Left colon (tissue), 2 donors: Measurements from ENCODE around the gene IQCM. TPM values are rescaled to one million over a fixed set of nuclear protein-coding genes. Genes with fewer than 3 reads are reported as not detected.
"Not testable (repeated sequence)": the region's sequence is repeated elsewhere in the genome, so short reads cannot be mapped to it uniquely, and the experiment has no call there.

ENCODE experiments used
- ATAC-seq: fragments of 200-7000 bp; cut with Tn5 transposase; one replicate; pipeline ENCODE4 v1.9.1; 2020; ENCODE audit warnings: mild to moderate bottlenecking, moderate library complexity
- DNase-seq, 2 donors: peaks; one replicate each; pipeline ENCODE4 v3.0.0-alpha.2; 2020
- intact Hi-C, 2 donors: fragments of 100-400 bp; cut with DNase I in 1 of 2; cut with micrococcal nuclease in 1 of 2; formaldehyde crosslinking; loops; one replicate each; pipeline versions ENCODE4 v1.11.2 to v1.14.0; 2022; cut with DNase I, micrococcal nuclease
- total RNA-seq, 2 donors: library from RNA; stranded (reverse); fragmentation: NEBNext Ultra II Directional; extraction: Animal tissue kit (Norgen Biotek cat#: 25700); gene quantifications; one replicate each; pipeline ENCODE4 v1.2.1, GENCODE V29; 2021
- donor health status: DM: no; HTN: no; CAD: no.
- donor health status: DM: yes; HTN: yes; CAD: no.

Gene IQCM
- total RNA-seq, 2 donors from 2014 or later: 7.2 to 7.6 TPM

DNA sequence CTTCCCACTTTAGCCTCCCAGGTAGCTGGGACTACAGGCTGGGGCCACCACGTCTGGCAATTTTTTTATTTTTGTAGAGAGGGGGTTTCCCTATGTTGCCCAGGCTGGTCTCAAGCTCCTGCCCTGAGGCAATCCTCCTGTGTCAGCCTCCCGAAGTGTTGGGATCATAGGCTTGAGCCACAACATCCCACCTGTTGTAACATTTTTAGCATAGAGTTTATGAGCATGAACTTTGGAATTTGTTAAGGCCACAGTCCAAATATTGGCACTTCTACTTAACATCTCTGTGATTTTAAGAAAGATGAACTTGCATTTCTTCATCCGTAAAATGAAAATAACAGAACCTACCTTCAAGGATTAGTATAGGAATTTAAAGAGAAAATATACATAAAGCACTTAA, 445.6 kb downstream of the IQCM start:
- intact Hi-C loops: loop anchor here in 1 of 2 donors (10.0 kb wide), 1 partner anchor 525 kb away; no protein-coding TSS in a partner anchor

GRCh38 chr4:149353241-149353640, 462.4 kb downstream of the IQCM start:
- DNase-seq (no peak), ATAC-seq (no peak)
- intact Hi-C loops: no loop called here

More for the DNA sequence above, 445.6 kb downstream of the IQCM start:
- DNase-seq (no peak), ATAC-seq (peak; percentile 82)

DNA sequence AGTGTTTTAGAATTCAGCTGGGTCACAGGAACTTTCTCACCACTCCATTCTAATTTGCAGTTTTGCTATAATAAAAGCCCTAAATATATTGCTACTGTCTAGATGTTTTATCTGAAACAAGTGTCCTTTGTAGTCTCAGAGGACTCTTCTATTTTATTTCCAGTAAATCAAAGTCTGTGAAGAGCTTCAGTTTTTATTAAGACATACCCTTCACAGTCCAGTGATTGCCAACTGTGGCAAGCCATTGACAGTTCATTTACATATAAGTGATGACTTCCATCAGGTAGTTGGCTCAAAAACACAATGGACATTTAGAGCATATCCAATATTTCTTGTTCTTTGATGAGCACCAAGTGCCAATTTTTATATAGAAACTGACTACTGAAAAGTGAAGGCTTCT, 466.1 kb downstream of the IQCM start:
- DNase-seq: no peak
- intact Hi-C loops: no loop called here
- ATAC-seq: no peak

DNA sequence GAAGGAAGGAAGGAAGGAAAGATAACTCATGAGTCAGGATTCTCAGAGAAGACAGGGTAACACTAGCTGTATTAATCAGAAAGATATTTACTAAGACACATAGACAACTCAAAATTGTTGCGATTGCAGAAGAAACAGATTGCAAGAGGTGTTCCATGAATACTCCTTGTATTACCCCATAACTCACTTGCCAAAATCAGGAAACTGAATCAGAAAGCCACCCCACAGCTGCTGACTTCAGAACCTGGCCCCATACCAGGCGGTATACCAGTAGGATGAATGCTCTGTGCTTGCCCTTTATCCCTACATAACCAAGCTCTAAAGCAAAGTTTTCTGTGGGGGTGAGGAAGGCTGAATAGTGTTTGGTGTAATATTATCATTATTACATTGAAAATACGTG, 468.5 kb downstream of the IQCM start:
- DNase-seq (no peak), ATAC-seq (no peak)
- intact Hi-C loops: no loop called here

DNA sequence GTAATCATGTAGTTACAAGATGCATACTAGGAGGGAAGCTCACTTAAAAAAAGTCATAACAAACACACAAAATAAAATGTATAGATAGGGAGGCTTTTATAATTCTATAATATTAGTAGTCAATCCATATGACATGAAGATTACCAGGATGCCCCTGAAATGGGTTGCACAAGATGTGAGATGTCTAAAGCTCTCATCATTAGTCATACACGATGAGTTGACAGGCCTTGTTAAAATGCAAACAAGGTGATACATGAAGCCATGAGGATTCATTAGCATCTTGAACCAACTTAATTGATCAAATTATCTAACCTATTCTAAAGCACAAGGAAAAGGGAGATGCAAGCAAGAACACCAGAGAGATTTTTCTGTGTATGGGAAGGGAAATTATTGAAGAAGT, 470.2 kb downstream of the IQCM start:
- intact Hi-C loops: no loop called here
- ATAC-seq: no peak
- DNase-seq: no peak

DNA sequence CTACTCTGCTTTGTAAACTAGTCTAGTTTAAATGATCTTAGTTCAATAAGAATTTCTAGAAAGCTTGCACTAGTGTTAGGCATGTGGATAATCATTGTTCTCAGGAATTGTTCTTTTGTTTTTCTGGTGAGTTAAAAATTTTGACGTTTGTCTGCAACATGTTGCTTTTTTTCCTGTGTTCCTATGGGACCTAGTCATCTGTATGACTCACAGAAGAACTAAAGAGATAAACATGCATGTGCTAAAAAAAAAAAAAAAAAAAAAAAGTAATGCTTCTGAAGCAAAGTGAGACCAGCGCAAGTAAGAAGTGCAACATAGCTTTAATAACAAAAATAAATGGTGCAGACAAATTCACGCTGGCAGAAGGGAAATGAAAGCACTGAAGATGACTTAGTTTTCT, 471.2 kb downstream of the IQCM start:
- intact Hi-C loops: no loop called here
- DNase-seq (no peak), ATAC-seq (no peak)

GRCh38 chr4:149343614-149344013, 472.0 kb downstream of the IQCM start:
- intact Hi-C loops: no loop called here

DNA sequence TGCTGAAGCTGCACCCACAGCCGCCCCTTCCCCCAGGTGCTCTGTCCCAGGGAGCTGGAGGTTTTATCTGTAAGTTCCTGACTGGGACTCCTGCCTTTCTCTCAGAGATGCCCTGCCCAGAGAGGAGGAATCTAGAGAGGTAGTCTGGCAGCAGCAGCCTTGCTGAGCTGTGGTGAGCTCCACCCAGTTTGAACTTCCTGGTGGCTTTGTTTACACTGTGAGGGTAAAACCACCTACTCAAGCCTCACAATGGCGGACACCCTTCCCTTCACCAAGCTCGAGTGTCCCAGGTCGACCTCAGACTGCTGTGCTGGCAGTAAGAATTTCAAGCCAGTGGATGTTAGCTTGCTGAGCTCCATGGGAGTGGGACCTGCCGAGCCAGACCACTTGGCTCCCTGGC, 474.5 kb downstream of the IQCM start:
- intact Hi-C loops, ATAC-seq: not testable (repeated sequence)

More at GRCh38 chr4:149343614-149344013, 472.0 kb downstream of the IQCM start:
- no peak for ATAC-seq
- DNase-seq: no peak

GRCh38 chr4:149328161-149328560, 487.5 kb downstream of the IQCM start:
- ATAC-seq: no peak
- intact Hi-C loops: no loop called here
- no peak for DNase-seq

More for the DNA sequence above, 474.5 kb downstream of the IQCM start:
- not testable (repeated sequence) for DNase-seq

DNA sequence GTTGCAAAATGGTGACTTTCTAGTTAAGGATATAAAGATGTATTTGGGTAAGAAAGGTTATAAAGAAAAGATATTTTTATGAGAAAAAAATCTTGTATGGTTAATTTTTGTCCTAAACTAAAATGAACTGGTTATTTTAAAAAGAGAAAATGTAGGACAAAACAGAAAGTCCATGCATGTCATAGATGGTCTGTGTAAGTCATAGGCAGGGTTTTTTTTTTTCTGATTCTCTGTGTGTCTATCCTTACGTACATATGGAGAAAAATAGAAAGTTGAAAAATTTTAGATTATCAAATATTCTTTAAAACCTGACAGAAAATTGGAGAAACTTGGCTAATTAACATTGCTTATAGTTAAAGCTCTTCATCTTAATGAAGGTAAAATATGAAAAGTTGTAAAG, 493.4 kb downstream of the IQCM start:
- intact Hi-C loops: no loop called here
- ATAC-seq: no peak
- no peak for DNase-seq

GRCh38 chr4:149321438-149321837, 494.2 kb downstream of the IQCM start:
- intact Hi-C loops: no loop called here
- ATAC-seq (no peak), DNase-seq (no peak)

DNA sequence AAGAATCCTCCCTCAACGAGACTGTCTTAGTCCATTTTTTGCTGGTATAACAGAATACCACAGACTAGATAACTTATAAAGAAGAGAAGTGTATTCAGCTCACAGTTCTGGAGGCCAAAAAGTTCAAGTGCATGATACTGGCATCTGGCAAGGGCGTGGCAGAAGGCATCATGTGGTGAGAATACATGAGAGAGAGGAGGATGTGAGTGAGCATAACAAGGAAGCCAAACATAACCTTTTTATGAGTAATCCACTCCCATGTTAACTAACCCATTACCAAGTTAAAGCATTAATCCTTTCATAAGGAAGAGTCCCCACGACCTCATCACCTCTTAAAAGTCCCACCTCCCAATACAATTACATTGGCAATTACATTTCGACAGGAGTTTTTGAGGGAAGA, 504.6 kb downstream of the IQCM start:
- intact Hi-C loops: no loop called here
- no peak for DNase-seq
- ATAC-seq: no peak

GRCh38 chr4:149306537-149306936, 509.1 kb downstream of the IQCM start:
- intact Hi-C loops: no loop called here
- no peak for ATAC-seq
- no peak for DNase-seq
